Measurements from ENCODE around the gene IL31RA. TPM values are rescaled to one million over a fixed set of nuclear protein-coding genes. Genes with fewer than 3 reads are reported as not detected.
A peak's percentile ranks its signal among the peaks of the same experiment; 100 is the strongest.

Gene IL31RA
- total RNA-seq, 2 experiments from 2014 or later, result not detected

- Mint-ChIP-seq H3K27me3 (ENCODE audit: low read depth) (peaks cover 17% of the 10 kb centered on the region), H3K4me1 (ENCODE audit: low read depth) (peaks cover 22% of the 10 kb centered on the region), H3K4me3 (no peak overlapping the region), H3K36me3 (ENCODE audit: low read depth) (peaks cover 13% of the 10 kb centered on the region), H3K9me3 (ENCODE audit: insufficient read depth) (peaks cover 15% of the 10 kb centered on the region), H3K27ac (no peak overlapping the region)
- CTCF ChIA-PET, result no interaction called here
- POLR2A ChIA-PET, result no interaction called here
- no peak for DNase-seq
- ATAC-seq, result no peak
These were observed 3.3 kb upstream of the IL31RA start for GRCh38 chr5:55847837-55848236.

GRCh38 chr5:55848783-55849182 is 2.4 kb upstream of the IL31RA start:
- H3K4me3 Mint-ChIP-seq, result no peak overlapping the region
- H3K27ac Mint-ChIP-seq, result no peak overlapping the region
- peaks cover 31% of the 10 kb centered on the region for H3K4me1 Mint-ChIP-seq (ENCODE audit: low read depth)
- H3K36me3 Mint-ChIP-seq (ENCODE audit: low read depth), result peaks cover 13% of the 10 kb centered on the region
- CTCF ChIA-PET, result no interaction called here
- POLR2A ChIA-PET, result no interaction called here
- H3K9me3 Mint-ChIP-seq (ENCODE audit: insufficient read depth), result peaks cover 15% of the 10 kb centered on the region
- ATAC-seq (no peak), DNase-seq (no peak)
- peaks cover 16% of the 10 kb centered on the region for H3K27me3 Mint-ChIP-seq (ENCODE audit: low read depth)

- Mint-ChIP-seq H3K27ac (no peak overlapping the region), H3K27me3 (ENCODE audit: low read depth) (peaks cover 12% of the 10 kb centered on the region)
- POLR2A ChIA-PET, result no interaction called here
These were observed 470 bp downstream of the IL31RA start for GRCh38 chr5:55851675-55851979.

GRCh38 chr5:55852503-55852902 is 1.3 kb downstream of the IL31RA start:
- no peak for DNase-seq
- Mint-ChIP-seq H3K9me3 (ENCODE audit: insufficient read depth) (no peaks in the 10 kb centered on the region), H3K27me3 (ENCODE audit: low read depth) (peaks cover 12% of the 10 kb centered on the region), H3K4me1 (ENCODE audit: low read depth) (peaks cover 60% of the 10 kb centered on the region), H3K36me3 (ENCODE audit: low read depth) (peaks cover 9% of the 10 kb centered on the region), H3K4me3 (no peak overlapping the region), H3K27ac (no peak overlapping the region)
- no peak for ATAC-seq
- POLR2A ChIA-PET, result no interaction called here
- CTCF ChIA-PET, result interaction anchor here (1.1 to 1.5 kb wide), 2 partner anchors 15 to 84 kb away, joined by 3 read pairs; no protein-coding TSS in a partner anchor

More at GRCh38 chr5:55851675-55851979, 470 bp downstream of the IL31RA start:
- peaks cover 9% of the 10 kb centered on the region for H3K36me3 Mint-ChIP-seq (ENCODE audit: low read depth)
- no peak for DNase-seq
- no peak for ATAC-seq
- peaks cover 52% of the 10 kb centered on the region for H3K4me1 Mint-ChIP-seq (ENCODE audit: low read depth)
- no peak overlapping the region for H3K4me3 Mint-ChIP-seq
- no peaks in the 10 kb centered on the region for H3K9me3 Mint-ChIP-seq (ENCODE audit: insufficient read depth)
- CTCF ChIA-PET, result interaction anchor here (1.5 kb wide), 1 partner anchor 16 kb away, joined by 3 read pairs; no protein-coding TSS in a partner anchor

GRCh38 chr5:55853041-55853670 is 2.0 kb downstream of the IL31RA start:
- peaks cover 6% of the 10 kb centered on the region for H3K36me3 Mint-ChIP-seq (ENCODE audit: low read depth)
- no peak overlapping the region for H3K4me3 Mint-ChIP-seq
- POLR2A ChIA-PET, result no interaction called here
- H3K27ac Mint-ChIP-seq, result no peak overlapping the region
- peaks cover 12% of the 10 kb centered on the region for H3K27me3 Mint-ChIP-seq (ENCODE audit: low read depth)
- H3K4me1 Mint-ChIP-seq (ENCODE audit: low read depth), result peaks cover 63% of the 10 kb centered on the region
- ATAC-seq (no peak), DNase-seq (no peak)
- no peaks in the 10 kb centered on the region for H3K9me3 Mint-ChIP-seq (ENCODE audit: insufficient read depth)
- CTCF ChIA-PET, result interaction anchor here (1.1 to 1.5 kb wide), 2 partner anchors 15 to 83 kb away, joined by 3 read pairs; no protein-coding TSS in a partner anchor

GRCh38 chr5:55853818-55854217 is 2.7 kb downstream of the IL31RA start:
- H3K27me3 Mint-ChIP-seq (ENCODE audit: low read depth), result peaks cover 10% of the 10 kb centered on the region
- ChIA-PET POLR2A (no interaction called here), CTCF (no interaction called here)
- peaks cover 6% of the 10 kb centered on the region for H3K36me3 Mint-ChIP-seq (ENCODE audit: low read depth)
- H3K4me3 Mint-ChIP-seq, result no peak overlapping the region
- H3K27ac Mint-ChIP-seq, result no peak overlapping the region
- no peak for DNase-seq
- no peaks in the 10 kb centered on the region for H3K9me3 Mint-ChIP-seq (ENCODE audit: insufficient read depth)
- peaks cover 57% of the 10 kb centered on the region for H3K4me1 Mint-ChIP-seq (ENCODE audit: low read depth)
- ATAC-seq, result no peak

GRCh38 chr5:55855509-55855908 is 4.4 kb downstream of the IL31RA start:
- H3K9me3 Mint-ChIP-seq (ENCODE audit: insufficient read depth), result no peaks in the 10 kb centered on the region
- peaks cover 47% of the 10 kb centered on the region for H3K4me1 Mint-ChIP-seq (ENCODE audit: low read depth)
- H3K36me3 Mint-ChIP-seq (ENCODE audit: low read depth), result peaks cover 4% of the 10 kb centered on the region
- peaks cover 5% of the 10 kb centered on the region for H3K27me3 Mint-ChIP-seq (ENCODE audit: low read depth)
- peak; percentile 53 for DNase-seq
- H3K4me3 Mint-ChIP-seq, result peak overlapping the region; percentile 32
- peak overlapping the region; percentile 88 for H3K27ac Mint-ChIP-seq
- peak; percentile 55 for ATAC-seq
- ChIA-PET CTCF (interaction anchor here (0.8 to 2.0 kb wide), 6 partner anchors 9 to 81 kb away, joined by 3 to 6 read pairs (median 4); no protein-coding TSS in a partner anchor), POLR2A (no interaction called here)

GRCh38 chr5:55856516-55857246 is 5.5 kb downstream of the IL31RA start:
- Mint-ChIP-seq H3K27ac (peak overlapping the region; percentile 88), H3K9me3 (ENCODE audit: insufficient read depth) (no peaks in the 10 kb centered on the region), H3K27me3 (ENCODE audit: low read depth) (peaks cover 2% of the 10 kb centered on the region), H3K4me3 (peak overlapping the region; percentile 55), H3K4me1 (ENCODE audit: low read depth) (peaks cover 44% of the 10 kb centered on the region), H3K36me3 (ENCODE audit: low read depth) (peaks cover 4% of the 10 kb centered on the region)
- ChIA-PET CTCF (interaction anchor here (0.7 to 2.0 kb wide), 3 partner anchors 12 to 165 kb away, joined by 3 to 6 read pairs (median 4); no protein-coding TSS in a partner anchor), POLR2A (no interaction called here)
- ATAC-seq (peak; percentile 86), DNase-seq (peak; percentile 65)

- ATAC-seq (no peak), DNase-seq (no peak)
- ChIA-PET CTCF (interaction anchor here (0.7 to 2.0 kb wide), 2 partner anchors 11 to 166 kb away, joined by 3 to 6 read pairs; no protein-coding TSS in a partner anchor), POLR2A (no interaction called here)
- Mint-ChIP-seq H3K4me1 (ENCODE audit: low read depth) (peaks cover 44% of the 10 kb centered on the region), H3K9me3 (ENCODE audit: insufficient read depth) (no peaks in the 10 kb centered on the region), H3K27ac (peak overlapping the region; percentile 88), H3K4me3 (peak overlapping the region; percentile 55), H3K27me3 (ENCODE audit: low read depth) (peaks cover 2% of the 10 kb centered on the region), H3K36me3 (ENCODE audit: low read depth) (peaks cover 4% of the 10 kb centered on the region)
These were observed 6.1 kb downstream of the IL31RA start for GRCh38 chr5:55857247-55857640.

GRCh38 chr5:55858104-55858503 is 6.9 kb downstream of the IL31RA start:
- ChIA-PET POLR2A (no interaction called here), CTCF (no interaction called here)
- no peaks in the 10 kb centered on the region for H3K9me3 Mint-ChIP-seq (ENCODE audit: insufficient read depth)
- peaks cover 2% of the 10 kb centered on the region for H3K27me3 Mint-ChIP-seq (ENCODE audit: low read depth)
- no peak overlapping the region for H3K4me3 Mint-ChIP-seq
- H3K4me1 Mint-ChIP-seq (ENCODE audit: low read depth), result peaks cover 40% of the 10 kb centered on the region
- no peak for ATAC-seq
- DNase-seq, result no peak
- peaks cover 4% of the 10 kb centered on the region for H3K36me3 Mint-ChIP-seq (ENCODE audit: low read depth)
- no peak overlapping the region for H3K27ac Mint-ChIP-seq

- H3K4me3 Mint-ChIP-seq, result no peak overlapping the region
- H3K27me3 Mint-ChIP-seq (ENCODE audit: low read depth), result peaks cover 2% of the 10 kb centered on the region
- CTCF ChIA-PET, result no interaction called here
- H3K27ac Mint-ChIP-seq, result no peak overlapping the region
- H3K9me3 Mint-ChIP-seq (ENCODE audit: insufficient read depth), result no peaks in the 10 kb centered on the region
- POLR2A ChIA-PET, result no interaction called here
- ATAC-seq (no peak), DNase-seq (no peak)
- H3K36me3 Mint-ChIP-seq (ENCODE audit: low read depth), result peaks cover 2% of the 10 kb centered on the region
- H3K4me1 Mint-ChIP-seq (ENCODE audit: low read depth), result peaks cover 25% of the 10 kb centered on the region
These were observed 9.1 kb downstream of the IL31RA start for GRCh38 chr5:55860288-55860687.

GRCh38 chr5:55860709-55861108 is 9.6 kb downstream of the IL31RA start:
- no peak for DNase-seq
- Mint-ChIP-seq H3K4me3 (no peak overlapping the region), H3K36me3 (ENCODE audit: low read depth) (peaks cover under 1% of the 10 kb centered on the region), H3K9me3 (ENCODE audit: insufficient read depth) (no peaks in the 10 kb centered on the region), H3K27ac (no peak overlapping the region), H3K4me1 (ENCODE audit: low read depth) (peaks cover 22% of the 10 kb centered on the region), H3K27me3 (ENCODE audit: low read depth) (peaks cover 2% of the 10 kb centered on the region)
- no peak for ATAC-seq
- POLR2A ChIA-PET, result no interaction called here
- CTCF ChIA-PET, result no interaction called here

Measured in activated CD8-positive, alpha-beta T cell treated with anti-CD3 and anti-CD28 coated beads, Interleukin-2, amount 10 ng/mL, durations not matched to agents 7 days and 5 days (primary cell).